CD4-positive, alpha-beta T cell treated with Interleukin-17A for 1 hour (primary cell): ENCODE measurements around the gene OR2M3.
"Not testable (repeated sequence)": the region's sequence is repeated elsewhere in the genome, so short reads cannot be mapped to it uniquely, and the experiment has no call there.

Experiments used
- DNase-seq: peaks from one replicate; pipeline ENCODE4 v3.0.0-alpha.2; 2020

The OR2M3 gene

DNA sequence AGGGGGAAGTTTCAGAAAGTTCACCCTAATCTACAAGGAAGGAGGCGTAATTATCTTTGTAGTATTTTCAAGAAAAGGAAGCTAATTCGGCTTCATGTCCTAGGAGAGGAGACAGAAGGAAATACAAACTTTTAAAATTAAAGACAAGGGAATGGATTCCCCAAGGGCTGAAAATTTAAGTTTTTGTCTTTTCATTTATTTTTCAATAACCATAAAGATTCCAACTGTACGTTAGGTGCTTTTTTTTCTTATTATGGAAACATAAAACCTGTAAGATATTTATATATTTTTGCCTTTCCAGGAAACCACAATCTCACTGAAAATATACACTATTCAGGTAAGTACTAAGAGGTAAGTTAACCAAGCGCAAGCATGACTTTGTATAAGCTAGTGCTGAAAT, at the start of gene OR2M3:
OR2M3 (plus strand) TSS at position 301 of the 400 bp plus-strand sequence. CDS start 5,803 bp downstream, outside the sequence.
- no peak for DNase-seq

GRCh38 chr1:248152056-248152827, 44.8 kb upstream of the OR2M3 start:
- no peak for DNase-seq

- DNase-seq: no peak
Observed at GRCh38 chr1:248155927-248156326, 41.1 kb upstream of the OR2M3 start.

- no peak for DNase-seq
Observed at GRCh38 chr1:248158758-248159157, 38.3 kb upstream of the OR2M3 start.

DNA sequence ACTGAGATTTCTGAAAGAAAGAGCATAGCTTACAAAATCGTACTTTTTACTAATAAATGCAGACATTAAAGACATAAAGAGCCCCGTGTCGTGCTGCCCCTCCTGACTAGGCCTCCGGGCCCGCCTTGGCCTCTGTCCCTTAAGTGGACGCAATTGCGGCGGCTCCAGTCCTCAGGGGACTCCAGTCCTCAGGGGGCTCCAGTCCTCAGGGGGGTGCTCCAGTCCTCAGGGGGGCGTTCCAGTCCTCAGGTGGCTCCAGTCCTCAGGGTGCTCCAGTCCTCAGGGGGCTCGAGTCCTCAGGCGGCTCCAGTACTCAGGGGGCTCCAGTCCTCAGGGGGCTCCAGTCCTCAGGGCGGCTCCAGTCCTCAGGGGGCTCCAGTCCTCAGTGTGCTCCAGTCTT, 33.0 kb upstream of the OR2M3 start:
- no peak for DNase-seq

GRCh38 chr1:248165186-248165585, 31.9 kb upstream of the OR2M3 start:
- DNase-seq: no peak

- DNase-seq: no peak
Observed at GRCh38 chr1:248174521-248174920, 22.5 kb upstream of the OR2M3 start, which contains the start of gene OR2M2. TSS of gene OR2M2 (plus strand) at chr1:248174821. CDS start at chr1:248179986, 5,165 bp downstream.

- no peak for DNase-seq
Observed at GRCh38 chr1:248183996-248184395, 13.1 kb upstream of the OR2M3 start.

DNA sequence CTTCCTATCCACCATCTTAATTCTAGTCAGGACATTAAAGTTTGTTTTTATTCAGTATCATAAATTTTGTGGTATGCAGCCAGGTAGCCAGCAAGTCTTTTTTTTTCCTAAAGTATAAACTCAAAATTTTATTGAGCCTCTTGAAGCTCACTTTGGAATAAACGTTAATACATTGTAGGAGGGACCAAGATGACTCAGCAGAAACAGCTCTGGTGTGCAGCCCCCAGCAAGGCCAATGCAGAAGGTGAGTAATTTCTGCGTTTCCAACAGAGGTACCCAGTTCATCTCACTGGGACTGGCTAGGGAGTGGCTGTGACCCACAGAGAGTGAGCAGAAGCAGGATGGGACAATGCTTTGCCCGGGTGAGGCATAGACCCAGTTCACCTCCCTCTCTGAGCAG, 9.7 kb upstream of the OR2M3 start:
- DNase-seq: no peak

- no peak for DNase-seq
Observed at GRCh38 chr1:248189026-248189425, 8.0 kb upstream of the OR2M3 start.

- DNase-seq: no peak
Observed at GRCh38 chr1:248194117-248194516, 2.9 kb upstream of the OR2M3 start.

- no peak for DNase-seq
Observed at GRCh38 chr1:248215880-248216279, 18.8 kb downstream of the OR2M3 start.

- no peak for DNase-seq
Observed at GRCh38 chr1:248225537-248225936, 28.5 kb downstream of the OR2M3 start.

- no peak for DNase-seq
Observed at GRCh38 chr1:248229360-248229908, 32.4 kb downstream of the OR2M3 start.

GRCh38 chr1:248231117-248231516, 34.1 kb downstream of the OR2M3 start, which contains the start of gene OR2M4:
TSS of gene OR2M4 (plus strand) at chr1:248231417. CDS start at chr1:248238929, 7,512 bp downstream.
- DNase-seq: no peak

- DNase-seq: no peak
Observed at GRCh38 chr1:248239478-248239877, 42.4 kb downstream of the OR2M3 start.

- DNase-seq: peak; percentile 34
Observed at GRCh38 chr1:248243204-248243603, 46.1 kb downstream of the OR2M3 start.

DNA sequence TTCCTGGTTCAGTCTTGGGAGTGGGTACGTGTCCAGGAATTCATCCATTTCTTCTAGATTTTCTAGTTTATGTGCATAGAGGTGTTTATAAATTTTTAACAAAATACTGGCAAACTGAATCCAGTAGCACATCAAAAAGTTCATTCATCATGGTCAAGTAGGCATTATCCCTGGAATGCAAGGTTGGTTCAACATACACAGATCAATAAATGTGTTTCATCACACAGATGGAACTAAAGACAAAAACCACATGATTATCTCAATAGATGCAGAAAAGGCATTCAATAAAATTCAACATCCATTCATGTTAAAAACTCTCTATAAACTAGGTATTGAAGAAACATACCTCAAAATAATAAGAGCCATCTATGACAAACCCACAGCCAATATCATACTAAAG, 62.2 kb downstream of the OR2M3 start:
- not testable (repeated sequence) for DNase-seq
